ENCODE results near the gene INO80. TPM values are rescaled to one million over a fixed set of nuclear protein-coding genes. Genes with fewer than 3 reads are reported as not detected.
"Not testable (repeated sequence)": the region's sequence is repeated elsewhere in the genome, so short reads cannot be mapped to it uniquely, and the experiment has no call there.

INO80 gene
- total RNA-seq, 1 donor from 2014 or later, result 13.3 TPM

- intact Hi-C loops (cut with DNase I), result loop anchor here (5.0 kb wide), 1 partner anchor 50 kb away; no protein-coding TSS in a partner anchor
- no peak for DNase-seq (ENCODE audit: low spot score)
Observed at GRCh38 chr15:40957041-40957555, 159.0 kb downstream of the INO80 start.

- intact Hi-C loops (cut with DNase I), result loop anchor here (5.0 kb wide), 1 partner anchor 49 kb away; no protein-coding TSS in a partner anchor
- DNase-seq (ENCODE audit: low spot score), result no peak
Observed at GRCh38 chr15:40956541-40956982, 159.5 kb downstream of the INO80 start.

- intact Hi-C loops (cut with DNase I), result loop anchor here (5.0 kb wide), 1 partner anchor 49 kb away; no protein-coding TSS in a partner anchor
- no peak for DNase-seq (ENCODE audit: low spot score)
Observed at GRCh38 chr15:40955930-40956540, 160.0 kb downstream of the INO80 start.

GRCh38 chr15:40955141-40955903 is 160.8 kb downstream of the INO80 start:
- intact Hi-C loops (cut with DNase I), result loop anchor here (5.0 kb wide), 1 partner anchor 48 kb away; no protein-coding TSS in a partner anchor
- no peak for DNase-seq (ENCODE audit: low spot score)

- DNase-seq (ENCODE audit: low spot score); intact Hi-C loops (cut with DNase I): not testable (repeated sequence)
Observed at GRCh38 chr15:40954158-40954848, 161.8 kb downstream of the INO80 start.

GRCh38 chr15:40953713-40954074 is 162.4 kb downstream of the INO80 start:
- DNase-seq (ENCODE audit: low spot score), result no peak
- intact Hi-C loops (cut with DNase I), result no loop called here

- intact Hi-C loops (cut with DNase I), result no loop called here
- DNase-seq (ENCODE audit: low spot score), result peak; percentile 97
Observed at GRCh38 chr15:40952901-40953712, 163.0 kb downstream of the INO80 start, which contains the start of gene CHAC1. TSS of gene CHAC1 (plus strand) at chr15:40953471. CDS start at chr15:40953584, 113 bp downstream.

GRCh38 chr15:40952301-40952900 is 163.7 kb downstream of the INO80 start:
- intact Hi-C loops (cut with DNase I), result no loop called here
- no peak for DNase-seq (ENCODE audit: low spot score)

GRCh38 chr15:40951764-40952163 is 164.3 kb downstream of the INO80 start:
- intact Hi-C loops (cut with DNase I), result no loop called here
- no peak for DNase-seq (ENCODE audit: low spot score)

- DNase-seq (ENCODE audit: low spot score), result no peak
- intact Hi-C loops (cut with DNase I), result loop anchor here (10.0 kb wide), 1 partner anchor 165 kb away; the partner anchor contains the start of gene INO80
Observed at GRCh38 chr15:40949756-40950207, 166.3 kb downstream of the INO80 start.

- DNase-seq (ENCODE audit: low spot score), result no peak
- intact Hi-C loops (cut with DNase I), result loop anchor here (10.0 kb wide), 1 partner anchor 166 kb away; the partner anchor contains the start of gene INO80
Observed at GRCh38 chr15:40948706-40949473, 167.2 kb downstream of the INO80 start.

- intact Hi-C loops (cut with DNase I), result loop anchor here (10.0 kb wide), 1 partner anchor 170 kb away; the partner anchor contains the start of gene INO80
- DNase-seq (ENCODE audit: low spot score), result no peak
Observed at GRCh38 chr15:40944510-40945296, 171.4 kb downstream of the INO80 start.

GRCh38 chr15:40943764-40944365 is 172.2 kb downstream of the INO80 start:
- intact Hi-C loops (cut with DNase I), result loop anchor here (10.0 kb wide), 1 partner anchor 171 kb away; the partner anchor contains the start of gene INO80
- no peak for DNase-seq (ENCODE audit: low spot score)

- no peak for DNase-seq (ENCODE audit: low spot score)
- intact Hi-C loops (cut with DNase I), result loop anchor here (10.0 kb wide), 1 partner anchor 172 kb away; the partner anchor contains the start of gene INO80
Observed at GRCh38 chr15:40942878-40943277, 173.2 kb downstream of the INO80 start.

GRCh38 chr15:40942337-40942854 is 173.7 kb downstream of the INO80 start:
- DNase-seq (ENCODE audit: low spot score), result no peak
- intact Hi-C loops (cut with DNase I), result loop anchor here (10.0 kb wide), 1 partner anchor 172 kb away; the partner anchor contains the start of gene INO80
